ENCODE measurements around the gene BAIAP2L1. TPM values are rescaled to one million over a fixed set of nuclear protein-coding genes. Genes with fewer than 3 reads are reported as not detected.

The BAIAP2L1 gene
- total RNA-seq, 2 donors from 2014 or later = 30.5 to 38.4 TPM

- H3K27me3 ChIP-seq (ENCODE audit: control insufficient read depth, insufficient read depth, low read length, poor library complexity, severe bottlenecking) = no peaks in the 10 kb centered on the region
- H3K36me3 ChIP-seq (ENCODE audit: control insufficient read depth, insufficient read depth, low read length) = peaks cover 11% of the 10 kb centered on the region
- H3K9me3 ChIP-seq (ENCODE audit: control insufficient read depth, low read length) = no peaks in the 10 kb centered on the region
- peak overlapping the region; percentile 88 for H3K4me3 ChIP-seq (ENCODE audit: low read length)
- peak overlapping the region; percentile 84 for H3K4me3 Mint-ChIP-seq
- no peaks in the 10 kb centered on the region for H3K27me3 Mint-ChIP-seq (ENCODE audit: insufficient read depth)
- no peak overlapping the region for H3K27ac ChIP-seq (ENCODE audit: low read depth, low read length)
- TF ChIP-seq, protein P1, sequence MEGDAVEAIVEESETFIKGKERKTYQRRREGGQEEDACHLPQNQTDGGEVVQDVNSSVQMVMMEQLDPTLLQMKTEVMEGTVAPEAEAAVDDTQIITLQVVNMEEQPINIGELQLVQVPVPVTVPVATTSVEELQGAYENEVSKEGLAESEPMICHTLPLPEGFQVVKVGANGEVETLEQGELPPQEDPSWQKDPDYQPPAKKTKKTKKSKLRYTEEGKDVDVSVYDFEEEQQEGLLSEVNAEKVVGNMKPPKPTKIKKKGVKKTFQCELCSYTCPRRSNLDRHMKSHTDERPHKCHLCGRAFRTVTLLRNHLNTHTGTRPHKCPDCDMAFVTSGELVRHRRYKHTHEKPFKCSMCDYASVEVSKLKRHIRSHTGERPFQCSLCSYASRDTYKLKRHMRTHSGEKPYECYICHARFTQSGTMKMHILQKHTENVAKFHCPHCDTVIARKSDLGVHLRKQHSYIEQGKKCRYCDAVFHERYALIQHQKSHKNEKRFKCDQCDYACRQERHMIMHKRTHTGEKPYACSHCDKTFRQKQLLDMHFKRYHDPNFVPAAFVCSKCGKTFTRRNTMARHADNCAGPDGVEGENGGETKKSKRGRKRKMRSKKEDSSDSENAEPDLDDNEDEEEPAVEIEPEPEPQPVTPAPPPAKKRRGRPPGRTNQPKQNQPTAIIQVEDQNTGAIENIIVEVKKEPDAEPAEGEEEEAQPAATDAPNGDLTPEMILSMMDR (conservative IDR thresholded peaks at IDR 0.05) = no peak
- no peak overlapping the region for H3K27ac Mint-ChIP-seq
- no peak overlapping the region for H3K9ac ChIP-seq (ENCODE audit: extremely low read depth, low read length, poor library complexity, severe bottlenecking)
- H3K9me3 Mint-ChIP-seq = no peaks in the 10 kb centered on the region
- H3K4me1 Mint-ChIP-seq = peaks cover 25% of the 10 kb centered on the region
- WGBS, 2 experiments (ENCODE audit: insufficient coverage in 1 of 2, insufficient read length in 1 of 2) = 92 to 98% methylated on average over 5 to 20 of the region's 20 CpGs
- DNase-seq = peak; percentile 66
- no peaks in the 10 kb centered on the region for H3K4me1 ChIP-seq (ENCODE audit: control insufficient read depth, insufficient read depth, low read length)
- H3K36me3 Mint-ChIP-seq (ENCODE audit: low read depth) = peaks cover 9% of the 10 kb centered on the region
Measured at GRCh38 chr7:98284335-98285036, 116.4 kb downstream of the BAIAP2L1 start.

- WGBS, 2 experiments (ENCODE audit: insufficient coverage in 1 of 2, insufficient read length in 1 of 2) = 95 to 100% methylated on average over 5 to 8 of the region's 8 CpGs
- H3K9ac ChIP-seq (ENCODE audit: extremely low read depth, low read length, poor library complexity, severe bottlenecking) = no peak overlapping the region
- Mint-ChIP-seq H3K27me3 (ENCODE audit: insufficient read depth) (no peaks in the 10 kb centered on the region), H3K9me3 (no peaks in the 10 kb centered on the region), H3K4me3 (peak overlapping the region; percentile 84), H3K36me3 (ENCODE audit: low read depth) (peaks cover 9% of the 10 kb centered on the region), H3K4me1 (peaks cover 25% of the 10 kb centered on the region), H3K27ac (no peak overlapping the region)
- TF ChIP-seq, protein P1 (conservative IDR thresholded peaks at IDR 0.05) = no peak
- H3K36me3 ChIP-seq (ENCODE audit: control insufficient read depth, insufficient read depth, low read length) = peaks cover 7% of the 10 kb centered on the region
- H3K27ac ChIP-seq (ENCODE audit: low read depth, low read length) = no peak overlapping the region
- H3K4me3 ChIP-seq (ENCODE audit: low read length) = peak overlapping the region; percentile 88
- H3K27me3 ChIP-seq (ENCODE audit: control insufficient read depth, insufficient read depth, low read length, poor library complexity, severe bottlenecking) = no peaks in the 10 kb centered on the region
- DNase-seq = no peak
- no peaks in the 10 kb centered on the region for H3K4me1 ChIP-seq (ENCODE audit: control insufficient read depth, insufficient read depth, low read length)
- H3K9me3 ChIP-seq (ENCODE audit: control insufficient read depth, low read length) = no peaks in the 10 kb centered on the region
Measured at GRCh38 chr7:98283887-98284222, 117.0 kb downstream of the BAIAP2L1 start.

- H3K4me1 ChIP-seq (ENCODE audit: control insufficient read depth, insufficient read depth, low read length) = no peaks in the 10 kb centered on the region
Measured at GRCh38 chr7:98283127-98283886, 117.6 kb downstream of the BAIAP2L1 start.

More at GRCh38 chr7:98283127-98283886, 117.6 kb downstream of the BAIAP2L1 start:
- H3K4me3 Mint-ChIP-seq = peak overlapping the region; percentile 84
- no peaks in the 10 kb centered on the region for H3K9me3 Mint-ChIP-seq
- Histone ChIP-seq H3K27ac (ENCODE audit: low read depth, low read length) (no peak overlapping the region), H3K9ac (ENCODE audit: extremely low read depth, low read length, poor library complexity, severe bottlenecking) (peak overlapping the region; percentile 85), H3K9me3 (ENCODE audit: control insufficient read depth, low read length) (no peaks in the 10 kb centered on the region), H3K27me3 (ENCODE audit: control insufficient read depth, insufficient read depth, low read length, poor library complexity, severe bottlenecking) (no peaks in the 10 kb centered on the region), H3K4me3 (ENCODE audit: low read length) (peak overlapping the region; percentile 88), H3K36me3 (ENCODE audit: control insufficient read depth, insufficient read depth, low read length) (peaks cover 7% of the 10 kb centered on the region)
- TF ChIP-seq, protein P1 (conservative IDR thresholded peaks at IDR 0.05) = no peak
- WGBS, 2 experiments (ENCODE audit: insufficient coverage in 1 of 2, insufficient read length in 1 of 2) = 91% methylated on average over 11 to 19 of the region's 19 CpGs
- peaks cover 6% of the 10 kb centered on the region for H3K36me3 Mint-ChIP-seq (ENCODE audit: low read depth)
- H3K4me1 Mint-ChIP-seq = peaks cover 25% of the 10 kb centered on the region
- H3K27me3 Mint-ChIP-seq (ENCODE audit: insufficient read depth) = no peaks in the 10 kb centered on the region
- H3K27ac Mint-ChIP-seq = peak overlapping the region; percentile 90
- no peak for DNase-seq
